ENCODE data around the gene ZSCAN9. TPM values are rescaled to one million over a fixed set of nuclear protein-coding genes. Genes with fewer than 3 reads are reported as not detected.

Gene ZSCAN9
- total and polyA plus RNA-seq, 2 of the 13 experiments (the other 11 are each of a cell fraction or from before 2014, with no cell fraction given) = 14.6 to 17.8 TPM

DNA sequence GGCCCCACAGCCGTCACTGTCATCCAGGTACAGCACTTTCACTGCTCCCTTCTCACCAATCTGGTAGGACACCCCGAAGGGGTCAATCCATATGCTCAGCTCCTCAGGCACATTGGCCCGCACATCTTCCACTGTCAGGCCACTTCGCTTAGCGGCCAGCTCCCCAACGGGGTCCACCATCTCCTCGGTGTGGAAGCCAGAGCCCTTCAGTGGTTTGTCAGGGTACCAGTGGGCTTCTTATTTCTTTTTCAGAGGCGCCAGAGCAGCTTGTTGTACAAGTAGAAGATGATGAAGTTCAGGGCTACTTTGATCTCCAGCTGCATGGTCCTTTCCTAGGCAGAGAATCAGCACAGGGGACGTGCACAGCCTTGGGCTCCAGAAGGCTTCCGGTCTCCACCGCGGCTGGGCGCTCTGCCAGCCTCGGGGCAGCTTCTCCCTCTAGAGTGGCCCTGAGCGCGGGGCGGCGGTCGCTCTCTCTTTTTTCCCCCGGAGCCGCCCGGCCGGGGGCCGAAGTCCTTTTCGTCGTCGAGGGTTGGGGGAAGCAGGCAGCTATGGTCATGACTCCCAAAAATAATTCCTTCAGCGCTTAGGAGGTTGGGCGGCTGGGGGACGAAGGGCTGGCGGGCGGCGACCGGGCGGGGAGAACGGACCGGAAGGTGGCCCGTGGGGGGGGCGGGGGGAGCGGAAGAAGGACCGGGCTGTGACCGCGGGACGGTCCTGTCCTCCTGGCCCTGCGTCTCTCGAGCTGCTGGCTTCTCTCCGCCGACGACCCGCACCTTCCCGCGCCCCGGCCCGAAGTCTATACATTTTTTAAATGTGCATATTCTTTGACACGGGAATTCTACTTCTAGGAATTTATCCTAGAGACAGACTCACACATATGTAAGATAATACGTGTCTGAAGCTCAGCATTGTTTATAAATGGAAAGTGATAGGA, 6.5 kb upstream of the ZSCAN9 start (continued):
- TF ChIP-seq ZNF33A (CRISPR knock-in tag; IDR thresholded peaks at IDR 0.05; ENCODE audit: borderline replicate concordance) (no peak), ZSCAN20 (CRISPR knock-in tag; IDR thresholded peaks at IDR 0.05; ENCODE audit: borderline replicate concordance) (0 out of 2 replicates have a peak, but pooled peaks have one; percentile 86), ZNF737 (CRISPR knock-in tag; IDR thresholded peaks at IDR 0.05; ENCODE audit: borderline replicate concordance) (no peak), ISL2 (CRISPR knock-in tag; IDR thresholded peaks at IDR 0.05) (0 out of 2 replicates have a peak, but pooled peaks have one; percentile 58), ASH2L (IDR thresholded peaks at IDR 0.05; ENCODE audit: insufficient read length, low read depth, low read length) (peak; percentile 94), RBM39 (IDR thresholded peaks at IDR 0.05; ENCODE audit: low read depth, low read length, poor library complexity, severe bottlenecking) (peak; percentile 86), HCFC1 (IDR thresholded peaks at IDR 0.05; ENCODE audit: low read depth, low read length) (no peak), ZNF83 (CRISPR knock-in tag; IDR thresholded peaks at IDR 0.05; ENCODE audit: borderline replicate concordance) (no peak), ZNF367 (CRISPR knock-in tag; IDR thresholded peaks at IDR 0.05; ENCODE audit: borderline replicate concordance) (peak; percentile 74; the same call in 1 of the 2 replicates), ZFY (CRISPR knock-in tag; IDR thresholded peaks at IDR 0.05) (peak; percentile 71), ZNF225 (CRISPR knock-in tag; IDR thresholded peaks at IDR 0.05) (0 out of 2 replicates have a peak, but pooled peaks have one; percentile 23), ZNF749 (CRISPR knock-in tag; IDR thresholded peaks at IDR 0.05; ENCODE audit: borderline replicate concordance) (peak; percentile 61), ZNF766 (CRISPR knock-in tag; IDR thresholded peaks at IDR 0.05; ENCODE audit: borderline replicate concordance) (no peak)
- TF ChIP-seq, protein P1, sequence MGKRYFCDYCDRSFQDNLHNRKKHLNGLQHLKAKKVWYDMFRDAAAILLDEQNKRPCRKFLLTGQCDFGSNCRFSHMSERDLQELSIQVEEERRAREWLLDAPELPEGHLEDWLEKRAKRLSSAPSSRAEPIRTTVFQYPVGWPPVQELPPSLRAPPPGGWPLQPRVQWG (CRISPR knock-in tag; IDR thresholded peaks at IDR 0.05; ENCODE audit: borderline replicate concordance, low read depth) = no peak
- TF ChIP-seq, protein P2, sequence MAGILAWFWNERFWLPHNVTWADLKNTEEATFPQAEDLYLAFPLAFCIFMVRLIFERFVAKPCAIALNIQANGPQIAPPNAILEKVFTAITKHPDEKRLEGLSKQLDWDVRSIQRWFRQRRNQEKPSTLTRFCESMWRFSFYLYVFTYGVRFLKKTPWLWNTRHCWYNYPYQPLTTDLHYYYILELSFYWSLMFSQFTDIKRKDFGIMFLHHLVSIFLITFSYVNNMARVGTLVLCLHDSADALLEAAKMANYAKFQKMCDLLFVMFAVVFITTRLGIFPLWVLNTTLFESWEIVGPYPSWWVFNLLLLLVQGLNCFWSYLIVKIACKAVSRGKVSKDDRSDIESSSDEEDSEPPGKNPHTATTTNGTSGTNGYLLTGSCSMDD (CRISPR knock-in tag; IDR thresholded peaks at IDR 0.05) = 0 out of 2 replicates have a peak, but pooled peaks have one; percentile 53
- TF ChIP-seq, protein P3, sequence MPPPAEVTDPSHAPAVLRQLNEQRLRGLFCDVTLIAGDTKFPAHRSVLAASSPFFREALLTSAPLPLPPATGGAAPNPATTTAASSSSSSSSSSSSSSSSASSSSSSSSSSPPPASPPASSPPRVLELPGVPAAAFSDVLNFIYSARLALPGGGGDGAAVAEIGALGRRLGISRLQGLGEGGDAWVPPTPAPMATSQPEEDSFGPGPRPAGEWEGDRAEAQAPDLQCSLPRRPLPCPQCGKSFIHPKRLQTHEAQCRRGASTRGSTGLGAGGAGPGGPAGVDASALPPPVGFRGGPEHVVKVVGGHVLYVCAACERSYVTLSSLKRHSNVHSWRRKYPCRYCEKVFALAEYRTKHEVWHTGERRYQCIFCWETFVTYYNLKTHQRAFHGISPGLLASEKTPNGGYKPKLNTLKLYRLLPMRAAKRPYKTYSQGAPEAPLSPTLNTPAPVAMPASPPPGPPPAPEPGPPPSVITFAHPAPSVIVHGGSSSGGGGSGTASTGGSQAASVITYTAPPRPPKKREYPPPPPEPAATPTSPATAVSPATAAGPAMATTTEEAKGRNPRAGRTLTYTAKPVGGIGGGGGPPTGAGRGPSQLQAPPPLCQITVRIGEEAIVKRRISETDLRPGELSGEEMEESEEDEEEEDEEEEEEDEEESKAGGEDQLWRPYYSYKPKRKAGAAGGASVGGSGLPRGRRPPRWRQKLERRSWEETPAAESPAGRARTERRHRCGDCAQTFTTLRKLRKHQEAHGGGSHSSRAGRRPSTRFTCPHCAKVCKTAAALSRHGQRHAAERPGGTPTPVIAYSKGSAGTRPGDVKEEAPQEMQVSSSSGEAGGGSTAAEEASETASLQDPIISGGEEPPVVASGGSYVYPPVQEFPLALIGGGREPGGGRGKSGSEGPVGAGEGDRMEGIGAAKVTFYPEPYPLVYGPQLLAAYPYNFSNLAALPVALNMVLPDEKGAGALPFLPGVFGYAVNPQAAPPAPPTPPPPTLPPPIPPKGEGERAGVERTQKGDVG (CRISPR knock-in tag; IDR thresholded peaks at IDR 0.05; ENCODE audit: borderline replicate concordance) = no peak; the same call in 1 of the 2 replicates
- TF ChIP-seq, protein P4, sequence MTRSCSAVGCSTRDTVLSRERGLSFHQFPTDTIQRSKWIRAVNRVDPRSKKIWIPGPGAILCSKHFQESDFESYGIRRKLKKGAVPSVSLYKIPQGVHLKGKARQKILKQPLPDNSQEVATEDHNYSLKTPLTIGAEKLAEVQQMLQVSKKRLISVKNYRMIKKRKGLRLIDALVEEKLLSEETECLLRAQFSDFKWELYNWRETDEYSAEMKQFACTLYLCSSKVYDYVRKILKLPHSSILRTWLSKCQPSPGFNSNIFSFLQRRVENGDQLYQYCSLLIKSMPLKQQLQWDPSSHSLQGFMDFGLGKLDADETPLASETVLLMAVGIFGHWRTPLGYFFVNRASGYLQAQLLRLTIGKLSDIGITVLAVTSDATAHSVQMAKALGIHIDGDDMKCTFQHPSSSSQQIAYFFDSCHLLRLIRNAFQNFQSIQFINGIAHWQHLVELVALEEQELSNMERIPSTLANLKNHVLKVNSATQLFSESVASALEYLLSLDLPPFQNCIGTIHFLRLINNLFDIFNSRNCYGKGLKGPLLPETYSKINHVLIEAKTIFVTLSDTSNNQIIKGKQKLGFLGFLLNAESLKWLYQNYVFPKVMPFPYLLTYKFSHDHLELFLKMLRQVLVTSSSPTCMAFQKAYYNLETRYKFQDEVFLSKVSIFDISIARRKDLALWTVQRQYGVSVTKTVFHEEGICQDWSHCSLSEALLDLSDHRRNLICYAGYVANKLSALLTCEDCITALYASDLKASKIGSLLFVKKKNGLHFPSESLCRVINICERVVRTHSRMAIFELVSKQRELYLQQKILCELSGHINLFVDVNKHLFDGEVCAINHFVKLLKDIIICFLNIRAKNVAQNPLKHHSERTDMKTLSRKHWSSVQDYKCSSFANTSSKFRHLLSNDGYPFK (CRISPR knock-in tag; IDR thresholded peaks at IDR 0.05; ENCODE audit: borderline replicate concordance) = no peak
- TF ChIP-seq, protein P5, sequence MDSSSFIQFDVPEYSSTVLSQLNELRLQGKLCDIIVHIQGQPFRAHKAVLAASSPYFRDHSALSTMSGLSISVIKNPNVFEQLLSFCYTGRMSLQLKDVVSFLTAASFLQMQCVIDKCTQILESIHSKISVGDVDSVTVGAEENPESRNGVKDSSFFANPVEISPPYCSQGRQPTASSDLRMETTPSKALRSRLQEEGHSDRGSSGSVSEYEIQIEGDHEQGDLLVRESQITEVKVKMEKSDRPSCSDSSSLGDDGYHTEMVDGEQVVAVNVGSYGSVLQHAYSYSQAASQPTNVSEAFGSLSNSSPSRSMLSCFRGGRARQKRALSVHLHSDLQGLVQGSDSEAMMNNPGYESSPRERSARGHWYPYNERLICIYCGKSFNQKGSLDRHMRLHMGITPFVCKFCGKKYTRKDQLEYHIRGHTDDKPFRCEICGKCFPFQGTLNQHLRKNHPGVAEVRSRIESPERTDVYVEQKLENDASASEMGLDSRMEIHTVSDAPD (CRISPR knock-in tag; IDR thresholded peaks at IDR 0.05) = peak; percentile 43; the same call in 1 of the 2 replicates
